GM19238 (cell line): ENCODE results near the gene CMYA5.
A peak's percentile ranks its signal among the peaks of the same experiment; 100 is the strongest.
"Not testable (repeated sequence)": the region's sequence is repeated elsewhere in the genome, so short reads cannot be mapped to it uniquely, and the experiment has no call there.

Experiments used
- DNase-seq: peaks from one replicate; pipeline ENCODE4 v3.0.0; 2011; ENCODE audit warnings: low spot score; ENCODE audit not compliant: insufficient read length

Gene CMYA5

DNA sequence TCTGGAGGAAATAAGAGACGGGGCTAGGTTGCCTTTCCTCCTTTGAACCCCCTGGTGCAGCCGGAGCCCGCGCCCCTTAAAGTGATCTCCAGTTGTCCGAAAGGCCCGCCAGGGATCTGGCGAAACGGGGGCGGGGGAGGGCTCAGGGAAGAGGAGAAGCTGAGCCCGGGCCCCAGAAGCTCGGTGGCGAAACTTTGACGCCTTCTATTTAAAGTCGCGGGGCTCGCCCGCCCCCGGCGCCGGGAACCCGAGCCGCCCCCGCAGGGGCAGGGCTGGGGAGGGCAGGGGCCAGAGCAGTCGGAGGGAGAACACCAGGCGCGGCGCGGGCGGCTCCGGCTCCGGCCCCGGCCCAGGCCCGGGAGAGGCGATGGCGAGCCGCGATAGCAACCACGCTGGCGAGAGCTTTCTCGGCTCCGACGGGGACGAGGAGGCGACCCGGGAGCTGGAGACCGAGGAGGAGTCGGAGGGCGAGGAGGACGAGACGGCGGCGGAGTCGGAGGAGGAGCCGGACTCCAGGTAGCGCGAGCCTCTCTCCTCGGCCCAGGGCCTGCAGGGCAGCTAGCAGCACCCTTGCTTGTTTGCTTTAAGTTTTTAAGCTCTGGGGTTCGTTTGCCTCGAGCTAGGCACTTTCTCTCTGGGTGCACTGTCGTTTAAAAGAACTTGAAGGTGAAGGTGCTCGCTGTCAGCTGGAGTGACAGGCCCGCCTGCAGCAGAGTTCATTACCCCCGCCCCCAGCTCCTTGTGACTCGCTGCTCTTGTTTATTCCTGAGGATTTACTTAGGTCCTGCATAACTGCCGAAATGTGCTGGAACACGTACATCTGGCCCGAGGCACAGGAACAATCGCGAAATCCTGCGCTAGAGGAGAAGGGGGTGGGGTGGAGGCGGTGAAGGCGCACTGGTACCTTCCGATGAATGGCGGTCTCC is at the start of gene CMYA5:
TSS of gene CMYA5 (plus strand) at position 296 of the 926 bp plus-strand sequence. CDS start at position 368, 72 bp downstream.
- no peak for DNase-seq

DNA sequence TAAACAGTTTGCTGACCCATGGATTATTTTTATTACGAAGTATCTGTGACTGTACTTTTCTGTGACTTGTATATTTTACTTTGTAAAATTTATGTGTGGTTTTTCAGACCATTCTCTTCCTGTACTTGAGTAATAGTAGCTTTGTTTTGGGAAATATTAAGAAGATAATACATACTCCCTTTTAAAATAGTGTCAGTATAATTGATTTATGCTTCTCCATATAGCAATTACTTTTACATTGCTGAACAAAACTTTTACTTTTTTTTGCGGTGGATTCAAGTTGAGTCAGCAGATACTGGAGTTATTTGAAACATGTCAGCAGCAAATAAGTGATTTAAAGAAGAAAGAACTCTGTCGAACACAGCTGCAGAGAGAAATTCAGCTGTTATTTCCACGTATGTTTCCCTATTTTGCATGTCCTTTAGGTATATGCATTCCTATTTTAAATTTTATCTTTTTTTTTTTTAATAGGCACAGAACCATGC is 49.0 kb upstream of the CMYA5 start:
- no peak for DNase-seq

DNA sequence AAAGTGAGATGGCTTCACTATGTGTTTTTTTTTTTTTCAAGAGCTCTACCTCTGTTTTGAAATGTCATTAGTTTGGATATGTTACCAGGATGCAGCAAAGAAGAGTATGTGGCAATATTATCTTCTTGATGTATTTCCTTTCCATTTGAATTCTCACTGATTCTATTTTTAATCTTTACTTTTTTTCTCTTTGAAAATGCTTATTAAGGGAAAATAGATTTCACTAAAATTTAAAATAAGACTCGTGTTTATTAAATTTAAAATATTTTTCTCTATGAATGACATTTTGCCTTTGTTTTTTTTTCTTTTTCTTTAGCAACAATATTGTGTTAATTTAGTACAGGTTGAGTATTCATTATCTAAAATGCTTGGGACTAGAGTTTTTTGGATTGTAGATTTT is 48.2 kb upstream of the CMYA5 start:
- DNase-seq = no peak

DNA sequence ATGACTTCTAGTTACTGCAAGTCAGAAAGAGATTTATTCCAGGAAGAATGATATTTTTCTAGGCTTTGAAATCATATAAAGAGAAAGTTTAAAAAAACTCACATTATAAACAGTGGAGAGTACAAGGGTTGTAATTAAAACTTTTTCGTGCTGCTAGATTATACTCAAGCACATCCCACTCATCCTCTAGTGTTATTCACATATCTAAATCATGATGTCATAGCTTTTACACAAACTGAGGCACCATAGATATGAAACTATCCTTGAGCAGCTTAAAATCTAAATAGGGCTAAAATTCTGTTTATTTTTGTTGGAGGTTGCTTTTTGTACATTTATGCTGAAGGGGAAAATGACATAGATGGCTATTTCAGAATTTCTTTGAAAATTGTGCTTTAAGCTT is 47.4 kb upstream of the CMYA5 start:
- no peak for DNase-seq

DNA sequence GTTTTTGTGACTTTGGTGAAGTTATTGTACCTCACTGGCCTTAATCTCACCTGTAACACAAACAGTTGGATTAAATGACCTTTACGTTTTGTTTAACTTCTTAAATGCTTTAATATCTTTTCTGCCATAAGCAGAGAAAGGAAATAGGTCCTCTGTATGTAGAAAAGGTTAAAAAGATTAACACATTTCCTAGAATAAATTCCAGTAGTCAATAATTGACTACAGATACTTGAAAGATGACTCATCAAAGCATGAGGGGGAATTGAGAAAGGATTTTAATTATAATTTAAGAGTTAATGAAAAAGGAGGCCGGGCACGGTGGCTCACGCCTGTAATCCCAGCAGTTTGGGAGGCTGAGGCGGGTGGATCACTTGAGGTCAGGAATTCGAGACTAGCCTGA is 35.8 kb upstream of the CMYA5 start:
- DNase-seq = no peak

DNA sequence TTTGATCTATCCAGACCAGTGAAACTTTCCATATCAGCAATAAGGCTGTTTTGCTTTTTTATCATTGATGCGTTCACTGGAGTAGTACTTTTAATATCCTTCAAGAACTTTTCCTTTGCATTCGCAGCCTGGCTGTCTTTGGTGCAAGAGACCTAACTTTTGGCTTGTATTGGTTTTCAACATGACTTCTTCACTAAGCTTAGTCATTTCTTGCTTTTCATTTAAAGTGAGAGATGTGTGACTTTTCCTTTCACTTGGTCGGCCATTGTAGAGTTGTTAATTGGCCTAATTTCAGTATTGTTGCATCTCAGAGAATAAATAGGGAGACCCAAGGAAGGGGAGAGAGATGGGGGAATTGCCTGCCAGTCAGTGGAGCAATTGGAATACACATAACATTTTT is 26.4 kb upstream of the CMYA5 start:
- no peak for DNase-seq

DNA sequence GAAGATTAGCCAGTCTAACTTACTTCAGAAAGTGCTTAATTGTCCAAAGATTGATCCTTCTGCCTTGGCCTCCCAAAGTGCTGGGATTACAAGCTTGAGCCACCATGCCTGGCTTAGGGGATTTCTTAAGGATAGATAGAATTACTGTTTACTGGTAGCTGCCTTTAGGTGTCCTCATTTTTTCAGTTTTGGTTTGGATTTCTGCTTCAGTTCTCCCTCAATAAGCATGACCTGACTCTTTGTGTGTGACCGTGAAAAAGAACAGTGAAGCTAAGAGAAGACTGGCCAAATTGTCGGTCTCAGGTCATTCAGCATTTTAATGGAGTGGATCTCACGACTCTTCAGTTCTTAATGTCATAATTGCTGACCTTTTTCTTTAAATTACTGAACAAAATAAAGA is 22.9 kb upstream of the CMYA5 start:
- no peak for DNase-seq

DNA sequence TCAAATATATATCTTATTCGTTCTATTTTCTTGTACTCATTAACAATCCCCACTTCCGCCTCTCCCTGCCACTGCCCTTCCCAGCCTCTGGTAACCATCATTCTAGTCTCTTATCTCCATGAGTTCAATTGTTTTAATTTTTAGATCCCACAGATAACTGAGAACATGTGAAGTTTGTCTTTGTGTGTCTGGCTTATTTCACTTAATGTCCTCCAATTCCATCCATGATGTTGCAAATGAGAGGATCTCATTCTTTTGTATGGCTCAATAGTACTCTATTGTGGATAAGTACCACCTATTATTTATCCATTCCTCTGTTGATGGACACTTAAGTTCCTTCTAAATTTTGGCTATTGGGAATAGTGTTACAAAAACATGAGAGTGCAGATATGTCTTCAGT is 17.2 kb upstream of the CMYA5 start:
- DNase-seq = no peak

DNA sequence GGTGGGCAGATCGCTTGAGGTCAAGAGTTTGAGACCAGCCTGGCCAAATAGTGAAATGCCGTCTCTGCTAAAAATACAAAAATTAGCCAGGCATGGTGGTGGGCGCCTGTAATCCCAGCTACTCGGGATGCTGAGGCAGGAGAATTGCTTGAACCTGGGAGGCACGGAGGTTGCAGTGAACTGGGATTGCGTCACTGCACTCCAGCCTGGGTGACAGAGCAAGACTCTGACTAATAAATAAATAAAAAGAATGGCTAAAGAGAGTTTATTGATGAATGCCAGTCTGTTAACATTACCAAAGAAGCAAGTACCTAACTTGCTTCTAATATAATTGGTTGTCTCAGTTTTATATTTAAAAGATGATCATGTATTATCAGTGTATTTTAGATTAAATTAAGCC is 13.3 kb upstream of the CMYA5 start:
- DNase-seq = not testable (repeated sequence)

DNA sequence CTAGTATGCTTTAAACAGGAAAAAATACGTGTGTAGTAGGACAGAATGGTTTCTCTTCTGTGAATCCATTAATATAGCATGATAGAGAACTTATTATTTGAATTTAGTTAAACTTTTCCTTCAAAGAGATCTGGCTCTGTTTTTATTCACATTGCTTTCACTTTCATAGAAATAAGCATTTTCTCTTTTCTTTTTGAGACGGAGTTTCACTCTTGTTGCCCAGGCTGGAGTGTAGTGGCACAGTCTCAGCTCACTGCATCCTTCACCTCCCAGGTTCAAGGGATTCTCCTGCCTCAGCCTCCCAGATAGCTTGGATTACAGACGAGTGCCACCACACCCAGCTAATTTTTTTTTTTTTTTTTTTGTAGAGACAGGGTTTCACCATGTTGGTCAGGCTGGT is 7.5 kb upstream of the CMYA5 start:
- not testable (repeated sequence) for DNase-seq

DNA sequence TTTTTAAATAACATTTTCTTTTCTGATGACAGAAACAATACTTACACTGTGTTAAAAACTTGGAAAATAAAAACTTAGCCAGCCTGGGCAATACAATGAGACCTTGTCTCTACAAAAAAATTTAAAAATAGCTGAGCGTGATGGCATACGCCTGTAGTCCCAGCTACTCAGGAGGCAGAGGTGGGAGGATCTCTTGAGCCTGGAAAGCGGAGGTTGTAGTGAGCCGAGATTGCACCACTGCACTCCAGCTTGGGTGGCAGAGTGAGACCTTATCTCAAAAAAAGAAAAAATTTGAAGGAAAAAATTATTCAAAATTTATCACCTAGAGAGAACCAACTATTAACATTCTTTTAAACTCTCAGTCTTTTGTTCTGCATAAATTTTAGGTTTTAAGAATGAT is 4.9 kb upstream of the CMYA5 start:
- no peak for DNase-seq

DNA sequence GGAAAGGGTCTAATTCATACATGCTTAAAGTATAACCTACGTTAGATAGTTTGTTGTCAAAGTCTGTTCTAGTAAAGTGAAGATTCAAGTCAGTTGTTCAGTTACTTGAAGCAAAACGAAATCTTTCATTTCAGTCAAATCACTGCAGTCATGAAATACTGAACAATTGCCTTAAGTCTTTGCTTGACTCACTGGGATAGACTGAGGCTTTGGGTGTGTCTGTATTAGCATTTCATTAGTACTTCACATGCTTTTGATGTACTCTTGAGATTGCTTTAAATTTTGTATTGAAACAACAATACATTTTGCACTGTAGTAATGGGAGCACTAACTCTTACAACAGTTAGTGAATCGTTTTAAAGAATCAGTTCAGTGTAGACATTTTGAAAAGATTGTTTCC is 4.0 kb upstream of the CMYA5 start:
- DNase-seq = no peak

DNA sequence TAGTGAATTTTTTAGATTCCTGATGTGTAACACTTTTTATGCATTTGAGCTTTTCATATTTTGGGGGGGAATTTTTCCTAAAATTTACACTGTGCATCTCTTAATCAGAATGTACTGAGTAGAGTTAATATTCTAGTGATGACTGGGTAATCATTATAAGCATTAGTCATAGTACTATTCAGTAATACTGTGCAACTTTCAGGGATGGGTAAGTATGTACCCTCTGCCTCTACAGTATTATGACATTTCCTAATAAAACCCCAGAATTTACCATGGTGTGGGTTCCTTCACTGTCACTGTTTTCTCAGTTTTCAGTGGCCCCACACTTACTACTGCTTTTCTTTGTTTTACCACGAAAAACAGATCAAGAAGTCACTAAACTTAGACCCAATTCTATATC is 2.8 kb upstream of the CMYA5 start:
- DNase-seq = no peak

DNA sequence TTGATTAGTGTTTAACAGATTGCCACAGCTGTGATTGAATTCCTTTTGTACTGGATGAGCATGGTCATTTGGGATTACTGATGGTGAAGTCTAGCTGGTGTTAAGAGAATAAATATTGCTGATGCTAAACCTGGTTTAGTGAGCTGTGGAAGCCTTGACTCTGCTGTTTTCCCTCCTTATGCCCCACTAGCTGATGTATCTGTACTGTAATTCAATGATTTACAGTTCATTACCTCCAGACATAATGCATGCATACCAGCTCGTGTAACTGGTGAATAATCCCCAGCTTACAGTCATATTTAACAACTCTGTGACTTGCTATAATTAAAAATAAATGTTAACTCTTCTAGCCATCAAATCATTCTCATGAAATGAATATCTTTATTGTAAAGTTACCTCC is 1.7 kb upstream of the CMYA5 start:
- no peak for DNase-seq

DNA sequence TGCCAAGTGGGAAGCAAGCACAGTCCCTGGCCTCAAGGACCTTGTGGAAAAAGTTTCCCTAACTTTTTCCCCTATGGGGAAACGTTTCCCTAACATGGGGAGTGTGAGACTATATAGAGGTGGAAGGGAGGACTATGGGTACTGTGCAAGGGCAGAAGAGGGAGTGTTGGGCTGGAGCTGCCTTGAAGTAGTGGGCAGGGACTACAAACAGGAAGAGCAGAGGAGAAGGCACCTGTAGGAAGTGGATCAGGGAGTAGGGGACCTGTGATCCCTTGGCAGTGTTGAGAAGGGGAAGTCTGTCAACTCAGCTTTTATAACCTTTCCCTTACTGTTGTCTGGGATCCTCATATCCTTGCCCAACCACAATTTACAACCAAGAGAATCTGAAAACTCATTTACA is 1.4 kb downstream of the CMYA5 start:
- no peak for DNase-seq

DNA sequence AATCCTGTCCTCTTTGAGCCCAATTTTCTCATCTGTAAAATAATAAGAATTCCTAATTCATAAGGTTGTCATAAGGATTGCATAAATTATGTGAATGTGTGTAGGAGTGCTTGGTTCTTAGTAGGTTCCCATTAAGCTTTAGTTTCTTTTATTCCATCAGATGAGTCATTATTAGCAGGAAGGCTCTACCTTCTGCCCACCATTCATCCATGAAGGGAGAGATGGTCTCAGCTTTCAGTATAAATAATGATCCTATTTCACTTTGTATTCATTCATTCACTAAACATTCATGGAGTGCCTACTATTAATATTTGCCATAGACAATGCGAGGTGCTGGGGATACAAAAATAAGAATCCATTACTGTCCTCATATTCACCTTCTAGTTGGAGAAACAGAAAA is 3.0 kb downstream of the CMYA5 start:
- no peak for DNase-seq

DNA sequence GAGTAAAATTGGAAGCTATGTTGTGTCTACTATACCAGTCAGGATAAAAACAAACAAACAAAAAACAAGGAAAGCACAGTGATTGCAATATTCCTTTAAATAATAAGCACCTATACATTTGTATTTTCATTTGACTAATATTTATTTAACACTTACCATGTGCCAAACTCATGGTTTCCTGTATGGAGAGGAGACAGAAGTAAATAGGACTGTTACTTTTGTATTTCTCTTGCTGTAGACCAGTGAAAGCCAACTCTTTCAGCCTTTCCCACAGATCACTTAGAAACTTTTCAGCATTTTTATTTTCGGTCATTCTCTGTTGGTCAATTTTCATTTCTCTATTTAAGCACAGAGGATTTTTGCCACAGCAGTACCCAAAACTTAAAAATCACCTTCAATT is 4.5 kb downstream of the CMYA5 start:
- DNase-seq = no peak

DNA sequence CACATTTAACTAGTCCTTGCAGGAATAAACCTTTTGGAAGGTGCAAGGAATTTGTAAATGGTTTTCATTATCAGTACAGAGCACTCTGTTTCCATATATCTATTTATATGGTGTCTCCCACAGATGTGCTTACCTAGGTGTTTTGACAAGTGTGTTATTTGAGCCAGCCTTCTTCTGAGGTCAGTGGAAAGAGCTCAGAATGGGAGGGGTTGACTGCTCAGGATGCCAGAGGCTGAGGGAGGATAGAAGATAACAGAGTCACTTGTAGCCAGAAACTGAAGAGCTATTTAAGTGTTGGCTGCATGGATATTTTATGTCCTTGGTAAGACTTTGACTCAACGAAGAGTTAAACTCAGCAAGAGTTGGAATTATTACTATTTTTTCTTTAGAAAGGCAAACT is 5.0 kb downstream of the CMYA5 start:
- no peak for DNase-seq

DNA sequence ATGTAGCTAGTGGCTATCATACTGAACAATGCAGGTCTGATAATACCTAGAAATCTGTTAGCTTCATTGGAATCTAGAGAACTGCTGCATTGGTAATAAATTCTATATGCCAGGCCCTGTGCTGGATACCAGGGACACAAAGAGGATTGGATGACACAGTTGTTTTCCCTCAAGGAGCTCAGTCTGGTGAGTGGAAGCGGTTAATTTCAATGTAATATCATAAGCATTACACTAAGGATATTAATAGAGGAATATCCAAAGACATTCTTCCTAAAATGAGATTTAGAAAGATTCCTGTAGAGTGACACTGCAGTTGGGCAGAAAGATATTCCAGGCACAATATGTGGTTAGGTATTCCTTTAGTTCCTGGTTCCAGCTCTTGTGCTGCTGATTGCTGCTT is 5.9 kb downstream of the CMYA5 start:
- no peak for DNase-seq

DNA sequence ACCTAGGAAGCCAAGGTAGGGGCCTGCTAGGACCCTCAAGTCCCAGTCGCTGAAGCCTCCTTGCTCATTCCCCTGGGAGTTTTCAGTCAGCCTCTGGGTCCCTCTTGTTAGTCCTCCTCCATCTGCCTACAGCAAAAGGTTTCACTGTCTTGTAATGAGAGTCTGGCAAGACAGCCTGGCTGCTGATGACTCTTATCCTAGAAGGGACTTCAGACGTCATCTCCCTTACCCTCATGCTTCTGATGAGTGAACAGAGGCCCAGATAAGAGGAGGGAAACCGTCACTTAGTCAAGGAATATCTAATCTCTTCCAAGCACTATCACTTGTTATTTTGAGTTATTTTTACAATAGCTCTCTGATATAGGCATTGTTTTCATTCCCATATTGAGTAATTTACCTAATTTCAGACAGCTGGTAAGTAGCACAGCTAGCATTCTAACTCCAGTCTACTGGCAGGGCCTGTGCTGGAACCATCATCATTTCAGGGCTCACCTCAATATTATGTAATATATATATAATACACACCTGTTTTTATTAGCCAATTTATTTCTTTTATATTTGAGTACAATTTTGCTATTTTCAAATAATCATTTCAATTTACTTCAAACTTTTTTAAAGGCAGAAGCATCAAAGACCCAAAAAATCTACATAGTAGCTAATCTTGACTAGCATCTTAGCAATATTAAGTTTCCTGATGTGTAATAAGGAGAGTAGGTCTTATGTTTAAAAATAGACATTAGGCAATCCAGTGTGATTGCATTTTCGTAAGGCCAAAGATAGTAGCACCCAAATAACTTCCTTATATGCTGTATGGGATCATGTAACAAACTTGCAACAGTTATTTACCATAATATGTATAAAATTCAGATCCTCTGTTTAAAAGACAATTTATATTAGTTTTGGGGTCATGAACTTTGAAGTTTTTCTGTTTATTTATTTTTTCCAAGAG is 7.9 kb downstream of the CMYA5 start:
- DNase-seq = no peak

DNA sequence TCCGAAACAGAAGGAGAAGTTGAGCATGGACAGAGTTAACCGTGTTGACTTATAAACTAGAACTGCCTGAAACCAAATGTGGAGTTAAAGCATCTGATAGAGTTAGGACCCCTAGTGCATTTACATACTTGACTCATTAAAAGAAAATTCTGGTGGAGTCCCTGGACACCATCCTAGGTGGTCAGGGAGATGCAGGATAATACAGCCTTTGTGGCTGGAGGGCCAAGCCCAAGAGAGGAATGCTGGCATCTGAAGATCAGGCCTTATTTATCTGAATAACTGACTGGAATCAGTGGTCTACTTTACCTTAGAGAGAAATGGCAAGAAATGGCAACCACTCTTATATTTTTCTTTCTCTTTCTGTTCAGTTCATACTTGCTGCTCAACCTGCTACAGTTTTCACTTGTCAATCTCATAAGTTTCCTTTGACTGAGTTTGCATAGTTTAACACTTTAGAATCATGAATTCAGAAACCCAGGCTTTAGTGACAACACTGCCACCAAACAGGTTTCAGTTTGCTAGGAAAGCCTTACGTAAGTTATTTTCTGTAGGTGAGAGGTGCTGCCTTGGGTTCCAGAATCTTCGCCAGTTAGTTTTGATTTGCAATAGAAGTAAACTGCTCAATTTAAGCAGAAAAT is 10.2 kb downstream of the CMYA5 start:
- DNase-seq = peak; percentile 18
